HEK293 (cell line): ENCODE measurements around the gene STAT3.

Source experiments
- BCL11B ChIP-seq: fragments of 450-650 bp; formaldehyde crosslinking; IDR thresholded peaks from 2 replicates; pipeline ENCODE4 v1.5.1; 2016; ENCODE audit warnings: low read depth, missing biosample characterization, missing genetic modification characterization
- GLIS1 ChIP-seq: fragments of 450-650 bp; formaldehyde crosslinking; IDR thresholded peaks from 2 replicates; pipeline ENCODE4 v1.5.1; 2016; ENCODE audit warnings: missing biosample characterization, missing genetic modification characterization
- KLF8 ChIP-seq: fragments of 450-650 bp; formaldehyde crosslinking; IDR thresholded peaks from 2 replicates; pipeline ENCODE4 v1.5.1; 2016; ENCODE audit warnings: missing biosample characterization, missing genetic modification characterization
- MYNN ChIP-seq: fragments of 450-650 bp; formaldehyde crosslinking; IDR thresholded peaks from 2 replicates; pipeline ENCODE4 v1.5.1; 2016; ENCODE audit warnings: missing biosample characterization, missing genetic modification characterization, borderline replicate concordance
- SALL2 ChIP-seq: fragments of 450-650 bp; formaldehyde crosslinking; IDR thresholded peaks from 2 replicates; pipeline ENCODE4 v1.5.0; 2017; ENCODE audit warnings: missing biosample characterization, mild to moderate bottlenecking, missing genetic modification characterization, borderline replicate concordance
- ZBTB1 ChIP-seq: fragments of 450-650 bp; formaldehyde crosslinking; IDR thresholded peaks from 2 replicates; pipeline ENCODE4 v1.5.1; 2016; ENCODE audit warnings: missing biosample characterization, missing genetic modification characterization
- ZBTB20 ChIP-seq: fragments of 450-650 bp; formaldehyde crosslinking; IDR thresholded peaks from 2 replicates; pipeline ENCODE4 v1.5.1; 2016; ENCODE audit warnings: missing biosample characterization, missing genetic modification characterization
- ZNF223 ChIP-seq: fragments of 450-650 bp; formaldehyde crosslinking; IDR thresholded peaks from 2 replicates; pipeline ENCODE4 v1.5.1; 2016; ENCODE audit warnings: missing biosample characterization, missing genetic modification characterization
- ZNF391 ChIP-seq: fragments of 450-650 bp; formaldehyde crosslinking; IDR thresholded peaks from 2 replicates; pipeline ENCODE4 v1.5.1; 2016; ENCODE audit warnings: low read depth, missing biosample characterization, missing genetic modification characterization, borderline replicate concordance
- ZNF501 ChIP-seq: fragments of 450-650 bp; formaldehyde crosslinking; IDR thresholded peaks from 2 replicates; pipeline ENCODE4 v1.5.1; 2016; ENCODE audit warnings: missing biosample characterization, missing genetic modification characterization
- ZNF530 ChIP-seq: fragments of 450-650 bp; formaldehyde crosslinking; IDR thresholded peaks from 2 replicates; pipeline ENCODE4 v1.5.1; 2016; ENCODE audit warnings: low read depth, missing biosample characterization, missing genetic modification characterization
- ZNF561 ChIP-seq: fragments of 450-650 bp; IDR thresholded peaks from 2 replicates; pipeline ENCODE4 v1.5.1; 2018; ENCODE audit warnings: missing biosample characterization, missing genetic modification characterization, borderline replicate concordance
- ZNF624 ChIP-seq: fragments of 450-650 bp; formaldehyde crosslinking; IDR thresholded peaks from 2 replicates; pipeline ENCODE4 v1.5.1; 2017; ENCODE audit warnings: missing biosample characterization, missing genetic modification characterization
- ZNF654 ChIP-seq: fragments of 450-650 bp; formaldehyde crosslinking; IDR thresholded peaks from 2 replicates; pipeline ENCODE4 v1.5.1; 2016; ENCODE audit warnings: low read depth, missing biosample characterization, missing genetic modification characterization
- ZNF658 ChIP-seq: fragments of 450-650 bp; formaldehyde crosslinking; IDR thresholded peaks from 2 replicates; pipeline ENCODE4; 2016; ENCODE audit warnings: missing biosample characterization, missing genetic modification characterization
- ZNF677 ChIP-seq: fragments of 450-650 bp; IDR thresholded peaks from 2 replicates; pipeline ENCODE4 v1.5.0; 2018; ENCODE audit warnings: missing biosample characterization, mild to moderate bottlenecking, missing genetic modification characterization, moderate library complexity
- ZNF792 ChIP-seq: fragments of 450-650 bp; formaldehyde crosslinking; IDR thresholded peaks from 2 replicates; pipeline ENCODE4 v1.5.1; 2016; ENCODE audit warnings: missing biosample characterization, missing genetic modification characterization
- TF ChIP-seq, protein P1 (sequence below): fragments of 450-650 bp; formaldehyde crosslinking; IDR thresholded peaks from 2 replicates; pipeline ENCODE4 v1.5.1; 2016; ENCODE audit warnings: missing biosample characterization, missing genetic modification characterization, low read depth
- TF ChIP-seq, protein P2 (sequence below): fragments of 450-650 bp; formaldehyde crosslinking; IDR thresholded peaks from 2 replicates; pipeline ENCODE4 v1.5.1; 2017; ENCODE audit warnings: missing biosample characterization, missing genetic modification characterization
- TF ChIP-seq, protein P3 (sequence below): fragments of 450-650 bp; formaldehyde crosslinking; conservative IDR thresholded peaks from 2 replicates; pipeline ENCODE4 v1.5.1; 2016; ENCODE audit warnings: low read depth, missing biosample characterization, missing genetic modification characterization
- TF ChIP-seq, protein P4 (sequence below): sonication (generic); formaldehyde crosslinking; IDR thresholded peaks from 2 replicates; pipeline ENCODE4 v1.8.1; 2022; ENCODE audit warnings: mild to moderate bottlenecking, moderate library complexity, missing genetic modification reagents
- TF ChIP-seq, protein P5 (sequence below): fragments of 450-650 bp; formaldehyde crosslinking; IDR thresholded peaks from 2 replicates; pipeline ENCODE4 v1.5.1; 2016; ENCODE audit warnings: missing biosample characterization, missing genetic modification characterization
- TF ChIP-seq, protein P6 (sequence below): fragments of 450-650 bp; formaldehyde crosslinking; IDR thresholded peaks from 2 replicates; pipeline ENCODE4 v1.5.1; 2016; ENCODE audit warnings: missing biosample characterization, missing genetic modification characterization

The STAT3 gene

DNA sequence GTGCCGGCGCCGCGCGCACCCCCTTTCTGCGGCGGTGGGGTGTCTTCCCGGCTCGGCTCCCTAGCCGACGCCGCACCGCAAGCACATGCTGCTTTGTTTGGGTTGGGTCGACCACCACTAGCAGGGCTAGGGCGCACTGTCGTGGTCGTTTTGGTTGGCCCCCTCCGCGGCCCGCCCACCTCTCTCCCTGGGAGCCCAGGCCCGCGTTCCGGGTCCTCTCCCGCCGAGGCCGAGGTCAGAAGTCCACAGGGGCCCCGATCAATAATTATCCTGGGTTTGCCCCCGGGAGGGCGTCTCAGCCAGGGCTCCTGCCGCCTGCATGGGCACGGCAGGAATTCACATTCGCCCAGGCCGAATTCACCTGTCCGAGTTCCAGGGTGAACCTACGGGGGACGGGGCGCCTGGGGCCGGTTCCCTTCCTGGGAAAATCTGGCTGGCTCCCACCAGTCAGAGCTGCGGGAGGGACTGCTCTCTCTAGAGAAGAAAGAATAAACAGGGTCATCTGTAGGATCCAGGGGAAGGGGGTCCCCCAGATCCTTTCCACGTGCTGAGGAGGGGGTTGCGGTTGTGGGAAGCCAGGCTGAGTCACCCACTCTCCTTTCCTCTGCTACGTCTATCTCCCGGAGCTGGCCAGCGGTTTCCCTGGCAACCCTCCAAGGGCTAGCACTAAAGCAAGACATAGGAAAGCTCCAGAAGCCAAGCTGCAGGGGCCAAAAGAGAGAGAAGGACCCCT is 111.5 kb downstream of the STAT3 start (continued):
- TF ChIP-seq, protein P1, sequence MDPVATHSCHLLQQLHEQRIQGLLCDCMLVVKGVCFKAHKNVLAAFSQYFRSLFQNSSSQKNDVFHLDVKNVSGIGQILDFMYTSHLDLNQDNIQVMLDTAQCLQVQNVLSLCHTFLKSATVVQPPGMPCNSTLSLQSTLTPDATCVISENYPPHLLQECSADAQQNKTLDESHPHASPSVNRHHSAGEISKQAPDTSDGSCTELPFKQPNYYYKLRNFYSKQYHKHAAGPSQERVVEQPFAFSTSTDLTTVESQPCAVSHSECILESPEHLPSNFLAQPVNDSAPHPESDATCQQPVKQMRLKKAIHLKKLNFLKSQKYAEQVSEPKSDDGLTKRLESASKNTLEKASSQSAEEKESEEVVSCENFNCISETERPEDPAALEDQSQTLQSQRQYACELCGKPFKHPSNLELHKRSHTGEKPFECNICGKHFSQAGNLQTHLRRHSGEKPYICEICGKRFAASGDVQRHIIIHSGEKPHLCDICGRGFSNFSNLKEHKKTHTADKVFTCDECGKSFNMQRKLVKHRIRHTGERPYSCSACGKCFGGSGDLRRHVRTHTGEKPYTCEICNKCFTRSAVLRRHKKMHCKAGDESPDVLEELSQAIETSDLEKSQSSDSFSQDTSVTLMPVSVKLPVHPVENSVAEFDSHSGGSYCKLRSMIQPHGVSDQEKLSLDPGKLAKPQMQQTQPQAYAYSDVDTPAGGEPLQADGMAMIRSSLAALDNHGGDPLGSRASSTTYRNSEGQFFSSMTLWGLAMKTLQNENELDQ (tag by site-specific recombination): no peak
- no peak for TF ChIP-seq ZNF792 (tag by site-specific recombination)
- TF ChIP-seq ZNF677 (tag by site-specific recombination): no peak
- TF ChIP-seq ZNF561 (tag by site-specific recombination): no peak
- TF ChIP-seq, protein P2, sequence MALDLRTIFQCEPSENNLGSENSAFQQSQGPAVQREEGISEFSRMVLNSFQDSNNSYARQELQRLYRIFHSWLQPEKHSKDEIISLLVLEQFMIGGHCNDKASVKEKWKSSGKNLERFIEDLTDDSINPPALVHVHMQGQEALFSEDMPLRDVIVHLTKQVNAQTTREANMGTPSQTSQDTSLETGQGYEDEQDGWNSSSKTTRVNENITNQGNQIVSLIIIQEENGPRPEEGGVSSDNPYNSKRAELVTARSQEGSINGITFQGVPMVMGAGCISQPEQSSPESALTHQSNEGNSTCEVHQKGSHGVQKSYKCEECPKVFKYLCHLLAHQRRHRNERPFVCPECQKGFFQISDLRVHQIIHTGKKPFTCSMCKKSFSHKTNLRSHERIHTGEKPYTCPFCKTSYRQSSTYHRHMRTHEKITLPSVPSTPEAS (tag by site-specific recombination): no peak
- TF ChIP-seq ZNF658: no peak
- peak; percentile 74; the same call in 1 of the 2 replicates for TF ChIP-seq ZBTB20 (tag by site-specific recombination)
- TF ChIP-seq ZNF501 (tag by site-specific recombination): no peak
- no peak for TF ChIP-seq ZBTB1
- TF ChIP-seq ZNF223: 0 out of 2 replicates have a peak, but pooled peaks have one; percentile 13
- TF ChIP-seq, protein P3, sequence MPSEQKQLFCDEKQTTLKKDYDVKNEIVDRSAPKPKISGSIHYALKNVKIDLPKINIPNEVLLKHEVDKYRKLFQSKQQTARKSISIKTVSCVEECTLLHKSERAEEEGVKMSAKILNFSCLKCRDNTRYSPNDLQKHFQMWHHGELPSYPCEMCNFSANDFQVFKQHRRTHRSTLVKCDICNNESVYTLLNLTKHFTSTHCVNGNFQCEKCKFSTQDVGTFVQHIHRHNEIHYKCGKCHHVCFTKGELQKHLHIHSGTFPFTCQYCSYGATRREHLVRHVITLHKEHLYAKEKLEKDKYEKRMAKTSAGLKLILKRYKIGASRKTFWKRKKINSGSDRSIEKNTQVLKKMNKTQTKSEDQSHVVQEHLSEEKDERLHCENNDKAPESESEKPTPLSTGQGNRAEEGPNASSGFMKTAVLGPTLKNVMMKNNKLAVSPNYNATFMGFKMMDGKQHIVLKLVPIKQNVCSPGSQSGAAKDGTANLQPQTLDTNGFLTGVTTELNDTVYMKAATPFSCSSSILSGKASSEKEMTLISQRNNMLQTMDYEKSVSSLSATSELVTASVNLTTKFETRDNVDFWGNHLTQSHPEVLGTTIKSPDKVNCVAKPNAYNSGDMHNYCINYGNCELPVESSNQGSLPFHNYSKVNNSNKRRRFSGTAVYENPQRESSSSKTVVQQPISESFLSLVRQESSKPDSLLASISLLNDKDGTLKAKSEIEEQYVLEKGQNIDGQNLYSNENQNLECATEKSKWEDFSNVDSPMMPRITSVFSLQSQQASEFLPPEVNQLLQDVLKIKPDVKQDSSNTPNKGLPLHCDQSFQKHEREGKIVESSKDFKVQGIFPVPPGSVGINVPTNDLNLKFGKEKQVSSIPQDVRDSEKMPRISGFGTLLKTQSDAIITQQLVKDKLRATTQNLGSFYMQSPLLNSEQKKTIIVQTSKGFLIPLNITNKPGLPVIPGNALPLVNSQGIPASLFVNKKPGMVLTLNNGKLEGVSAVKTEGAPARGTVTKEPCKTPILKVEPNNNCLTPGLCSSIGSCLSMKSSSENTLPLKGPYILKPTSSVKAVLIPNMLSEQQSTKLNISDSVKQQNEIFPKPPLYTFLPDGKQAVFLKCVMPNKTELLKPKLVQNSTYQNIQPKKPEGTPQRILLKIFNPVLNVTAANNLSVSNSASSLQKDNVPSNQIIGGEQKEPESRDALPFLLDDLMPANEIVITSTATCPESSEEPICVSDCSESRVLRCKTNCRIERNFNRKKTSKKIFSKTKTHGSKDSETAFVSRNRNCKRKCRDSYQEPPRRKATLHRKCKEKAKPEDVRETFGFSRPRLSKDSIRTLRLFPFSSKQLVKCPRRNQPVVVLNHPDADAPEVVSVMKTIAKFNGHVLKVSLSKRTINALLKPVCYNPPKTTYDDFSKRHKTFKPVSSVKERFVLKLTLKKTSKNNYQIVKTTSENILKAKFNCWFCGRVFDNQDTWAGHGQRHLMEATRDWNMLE (tag by site-specific recombination): no peak
- no peak for TF ChIP-seq SALL2 (tag by site-specific recombination)
- no peak for TF ChIP-seq KLF8 (tag by site-specific recombination)
- TF ChIP-seq, protein P4, sequence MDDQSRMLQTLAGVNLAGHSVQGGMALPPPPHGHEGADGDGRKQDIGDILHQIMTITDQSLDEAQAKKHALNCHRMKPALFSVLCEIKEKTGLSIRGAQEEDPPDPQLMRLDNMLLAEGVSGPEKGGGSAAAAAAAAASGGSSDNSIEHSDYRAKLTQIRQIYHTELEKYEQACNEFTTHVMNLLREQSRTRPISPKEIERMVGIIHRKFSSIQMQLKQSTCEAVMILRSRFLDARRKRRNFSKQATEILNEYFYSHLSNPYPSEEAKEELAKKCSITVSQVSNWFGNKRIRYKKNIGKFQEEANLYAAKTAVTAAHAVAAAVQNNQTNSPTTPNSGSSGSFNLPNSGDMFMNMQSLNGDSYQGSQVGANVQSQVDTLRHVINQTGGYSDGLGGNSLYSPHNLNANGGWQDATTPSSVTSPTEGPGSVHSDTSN (CRISPR knock-in tag): no peak
- no peak for TF ChIP-seq ZNF654 (tag by site-specific recombination)
- TF ChIP-seq ZNF624 (tag by site-specific recombination): no peak
- TF ChIP-seq, protein P5, sequence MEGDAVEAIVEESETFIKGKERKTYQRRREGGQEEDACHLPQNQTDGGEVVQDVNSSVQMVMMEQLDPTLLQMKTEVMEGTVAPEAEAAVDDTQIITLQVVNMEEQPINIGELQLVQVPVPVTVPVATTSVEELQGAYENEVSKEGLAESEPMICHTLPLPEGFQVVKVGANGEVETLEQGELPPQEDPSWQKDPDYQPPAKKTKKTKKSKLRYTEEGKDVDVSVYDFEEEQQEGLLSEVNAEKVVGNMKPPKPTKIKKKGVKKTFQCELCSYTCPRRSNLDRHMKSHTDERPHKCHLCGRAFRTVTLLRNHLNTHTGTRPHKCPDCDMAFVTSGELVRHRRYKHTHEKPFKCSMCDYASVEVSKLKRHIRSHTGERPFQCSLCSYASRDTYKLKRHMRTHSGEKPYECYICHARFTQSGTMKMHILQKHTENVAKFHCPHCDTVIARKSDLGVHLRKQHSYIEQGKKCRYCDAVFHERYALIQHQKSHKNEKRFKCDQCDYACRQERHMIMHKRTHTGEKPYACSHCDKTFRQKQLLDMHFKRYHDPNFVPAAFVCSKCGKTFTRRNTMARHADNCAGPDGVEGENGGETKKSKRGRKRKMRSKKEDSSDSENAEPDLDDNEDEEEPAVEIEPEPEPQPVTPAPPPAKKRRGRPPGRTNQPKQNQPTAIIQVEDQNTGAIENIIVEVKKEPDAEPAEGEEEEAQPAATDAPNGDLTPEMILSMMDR: no peak
- TF ChIP-seq, protein P6, sequence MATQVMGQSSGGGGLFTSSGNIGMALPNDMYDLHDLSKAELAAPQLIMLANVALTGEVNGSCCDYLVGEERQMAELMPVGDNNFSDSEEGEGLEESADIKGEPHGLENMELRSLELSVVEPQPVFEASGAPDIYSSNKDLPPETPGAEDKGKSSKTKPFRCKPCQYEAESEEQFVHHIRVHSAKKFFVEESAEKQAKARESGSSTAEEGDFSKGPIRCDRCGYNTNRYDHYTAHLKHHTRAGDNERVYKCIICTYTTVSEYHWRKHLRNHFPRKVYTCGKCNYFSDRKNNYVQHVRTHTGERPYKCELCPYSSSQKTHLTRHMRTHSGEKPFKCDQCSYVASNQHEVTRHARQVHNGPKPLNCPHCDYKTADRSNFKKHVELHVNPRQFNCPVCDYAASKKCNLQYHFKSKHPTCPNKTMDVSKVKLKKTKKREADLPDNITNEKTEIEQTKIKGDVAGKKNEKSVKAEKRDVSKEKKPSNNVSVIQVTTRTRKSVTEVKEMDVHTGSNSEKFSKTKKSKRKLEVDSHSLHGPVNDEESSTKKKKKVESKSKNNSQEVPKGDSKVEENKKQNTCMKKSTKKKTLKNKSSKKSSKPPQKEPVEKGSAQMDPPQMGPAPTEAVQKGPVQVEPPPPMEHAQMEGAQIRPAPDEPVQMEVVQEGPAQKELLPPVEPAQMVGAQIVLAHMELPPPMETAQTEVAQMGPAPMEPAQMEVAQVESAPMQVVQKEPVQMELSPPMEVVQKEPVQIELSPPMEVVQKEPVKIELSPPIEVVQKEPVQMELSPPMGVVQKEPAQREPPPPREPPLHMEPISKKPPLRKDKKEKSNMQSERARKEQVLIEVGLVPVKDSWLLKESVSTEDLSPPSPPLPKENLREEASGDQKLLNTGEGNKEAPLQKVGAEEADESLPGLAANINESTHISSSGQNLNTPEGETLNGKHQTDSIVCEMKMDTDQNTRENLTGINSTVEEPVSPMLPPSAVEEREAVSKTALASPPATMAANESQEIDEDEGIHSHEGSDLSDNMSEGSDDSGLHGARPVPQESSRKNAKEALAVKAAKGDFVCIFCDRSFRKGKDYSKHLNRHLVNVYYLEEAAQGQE: peak; percentile 69
- no peak for TF ChIP-seq ZNF391 (tag by site-specific recombination)
- TF ChIP-seq ZNF530: no peak
- TF ChIP-seq BCL11B (tag by site-specific recombination): no peak
- TF ChIP-seq MYNN (tag by site-specific recombination): no peak
- peak; percentile 95 for TF ChIP-seq GLIS1
